Upper lobe of left lung (tissue), 6 donors: ENCODE measurements around the gene PTDSS2. TPM values are rescaled to one million over a fixed set of nuclear protein-coding genes. Genes with fewer than 3 reads are reported as not detected.

Experiments
- ATAC-seq, 2 donors: fragments of 200-7000 bp; cut with Tn5 transposase; one replicate each; pipeline ENCODE4 v1.9.1; 2022; ENCODE audit warnings: mild to moderate bottlenecking in 2 of 2, moderate library complexity in 2 of 2; ENCODE audit not compliant: low FRiP score in 2 of 2
- DNase-seq, 2 donors: peaks; one replicate each; pipeline ENCODE4 v3.0.0-alpha.2; 2019 to 2020
- H3K27ac ChIP-seq, 4 donors: fragments of 200-600 bp; sonication (generic); one replicate each; pipeline ENCODE4 v1.5.1; 2016 to 2019
- H3K27me3 ChIP-seq, 4 donors: fragments of 200-600 bp; sonication (generic); one replicate each; pipeline ENCODE4 v1.5.1; 2017 to 2019
- H3K36me3 ChIP-seq, 4 donors: fragments of 200-600 bp; sonication (generic); one replicate each; pipeline ENCODE4 v1.5.1; 2016 to 2019
- H3K4me1 ChIP-seq, 4 donors: fragments of 200-600 bp; sonication (generic); one replicate each; pipeline ENCODE4 v1.5.1; 2018 to 2019
- H3K4me3 ChIP-seq, 4 donors: fragments of 200-600 bp; sonication (generic); one replicate each; pipeline ENCODE4 v1.5.1; 2017 to 2019; ENCODE audit warnings: mild to moderate bottlenecking in 2 of 4, moderate library complexity in 1 of 4
- H3K9me3 ChIP-seq, 4 donors: fragments of 200-600 bp; sonication (generic); one replicate each; pipeline ENCODE4 v1.5.1; 2018 to 2019
- CTCF ChIP-seq, 6 experiments: fragments of 450-650 bp in 4 of 6; fragments of 200-600 bp in 2 of 6; sonication (generic) in 2 of 6; IDR thresholded peaks; one replicate each; pipeline ENCODE4 v1.5.1; 2016 to 2019; ENCODE audit warnings: antibody characterized with exemption in 6 of 6
- EP300 ChIP-seq, 4 donors: sonication (generic); formaldehyde crosslinking; IDR thresholded peaks; one replicate each; pipeline ENCODE4 v1.5.1; 2017; ENCODE audit warnings: antibody characterized with exemption in 4 of 4, control low read depth in 2 of 4
- POLR2A ChIP-seq, 4 donors: fragments of 450-650 bp; IDR thresholded peaks; one replicate each; pipeline ENCODE4 v1.5.1; 2016 to 2017; ENCODE audit warnings: antibody characterized with exemption in 4 of 4, mild to moderate bottlenecking in 2 of 4
- POLR2AphosphoS5 ChIP-seq, 2 donors: sonication (generic); formaldehyde crosslinking; IDR thresholded peaks; one replicate each; pipeline ENCODE4 v1.5.1; 2017; ENCODE audit warnings: antibody characterized with exemption in 2 of 2
- WGBS, 2 donors: methylation state at CpG; one replicate each; pipeline ENCODE4 v1.1.5; 2017 to 2018; 5-methylcytosine and 5-hydroxymethylcytosine counted together
- total RNA-seq, 6 donors: library from RNA; depleted of rRNA in 4 of 6; stranded (reverse); fragments of >200 nt in 4 of 6; gene quantifications; one replicate each; pipeline versions ENCODE4 v1.1.0 to v1.2.1, GENCODE V29; 2016 to 2021
- donor health status: DM: no; HTN: no; CAD: no; lungs with moderate emphysema.
- donor health status: DM: no; HTN: yes; CAD: no; lungs with severe emphysema.

The PTDSS2 gene
- total RNA-seq, 6 donors from 2014 or later: 29.6 to 188 (median 45.1) TPM

DNA sequence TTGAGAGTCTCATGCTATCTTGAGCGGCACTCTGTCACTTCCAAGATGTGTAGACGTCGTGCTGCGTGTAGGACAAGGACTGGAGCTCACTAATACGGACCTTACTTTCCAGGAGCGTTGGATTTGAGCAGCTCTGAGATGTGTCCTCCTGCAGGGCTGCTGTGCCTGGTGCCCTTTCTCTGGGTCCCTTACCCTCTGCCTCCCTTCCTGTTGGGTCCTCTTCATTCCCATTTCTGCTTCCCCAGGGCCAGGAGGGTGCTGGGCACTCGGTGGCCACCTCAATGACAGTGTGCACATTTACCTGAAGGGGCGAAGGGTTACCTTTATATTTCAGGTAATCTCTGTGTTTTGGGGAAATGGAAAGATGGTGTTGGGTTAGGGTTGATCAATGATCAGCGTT, 4.0 kb downstream of the PTDSS2 start:
- 93 to 96% methylated on average over 9 of the region's 9 CpGs for WGBS, 2 donors
- DNase-seq: no peak
- peaks cover 18 to 25% (median 20%) of the 10 kb centered on the region in 4 donors for H3K4me1 ChIP-seq
- H3K9me3 ChIP-seq: no peaks in the 10 kb centered on the region
- ATAC-seq: no peak
- H3K36me3 ChIP-seq: peaks cover 0 to 23% (median 14%) of the 10 kb centered on the region in 4 donors
- no peak overlapping the region for H3K27ac ChIP-seq
- no peaks in the 10 kb centered on the region for H3K27me3 ChIP-seq
- TF ChIP-seq POLR2AphosphoS5 (IDR thresholded peaks at IDR 0.05) (no peak), CTCF (IDR thresholded peaks at IDR 0.05) (no peak), POLR2A (IDR thresholded peaks at IDR 0.05) (no peak), EP300 (IDR thresholded peaks at IDR 0.05) (no peak)
- no peak overlapping the region for H3K4me3 ChIP-seq

GRCh38 chr11:454801-455565, 4.9 kb downstream of the PTDSS2 start:
- WGBS, 2 donors: 76 to 80% methylated on average over 7 to 14 of the region's 14 CpGs
- peaks cover 0 to 30% (median 14%) of the 10 kb centered on the region in 4 donors for H3K36me3 ChIP-seq
- H3K4me3 ChIP-seq: no peak overlapping the region
- H3K4me1 ChIP-seq: peaks cover 9 to 16% (median 12%) of the 10 kb centered on the region in 4 donors
- DNase-seq: no peak
- H3K9me3 ChIP-seq: no peaks in the 10 kb centered on the region
- TF ChIP-seq CTCF (IDR thresholded peaks at IDR 0.05) (no peak), POLR2A (IDR thresholded peaks at IDR 0.05) (no peak), EP300 (IDR thresholded peaks at IDR 0.05) (no peak), POLR2AphosphoS5 (IDR thresholded peaks at IDR 0.05) (no peak)
- H3K27me3 ChIP-seq: no peaks in the 10 kb centered on the region
- no peak overlapping the region for H3K27ac ChIP-seq
- no peak for ATAC-seq

DNA sequence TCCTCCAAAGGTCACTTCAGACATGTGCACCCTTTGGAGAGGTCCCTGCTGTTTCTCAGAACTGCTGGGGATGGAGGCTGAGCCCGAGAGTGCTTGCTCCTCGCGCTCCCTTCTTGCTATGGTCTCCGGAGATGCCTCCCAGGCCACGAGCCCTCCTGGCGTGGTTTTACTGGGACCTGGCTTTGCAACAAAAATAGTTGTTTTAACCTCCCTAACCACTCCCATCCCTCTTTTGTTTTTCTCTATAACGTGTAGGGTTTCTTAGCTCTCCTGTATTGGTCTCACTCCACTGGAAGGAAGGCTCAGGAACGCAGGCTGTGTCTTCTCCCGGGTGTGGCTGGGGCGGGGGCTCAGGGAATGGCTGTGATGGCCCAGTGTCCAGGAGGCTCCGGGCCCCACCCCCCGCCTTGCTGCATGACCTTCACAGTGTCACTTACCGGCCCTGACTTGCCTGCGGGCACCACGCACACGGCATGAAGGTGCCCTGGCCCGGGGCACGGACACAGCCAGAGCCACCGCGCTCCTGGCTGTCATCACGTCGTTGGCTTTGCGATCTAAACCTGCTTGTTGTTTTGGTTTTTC, 5.6 kb downstream of the PTDSS2 start:
- Histone ChIP-seq H3K9me3 (no peaks in the 10 kb centered on the region), H3K4me3 (no peak overlapping the region), H3K4me1 (peaks cover 9 to 16% (median 12%) of the 10 kb centered on the region in 4 donors), H3K27me3 (no peaks in the 10 kb centered on the region), H3K36me3 (peaks cover 0 to 37% (median 17%) of the 10 kb centered on the region in 4 donors), H3K27ac (no peak overlapping the region)
- ATAC-seq (no peak), DNase-seq (peak in 1 of 2 donors; percentile 70)
- TF ChIP-seq EP300 (IDR thresholded peaks at IDR 0.05): no peak
- no peak for TF ChIP-seq POLR2AphosphoS5 (IDR thresholded peaks at IDR 0.05)
- TF ChIP-seq CTCF (IDR thresholded peaks at IDR 0.05): no peak
- no peak for TF ChIP-seq POLR2A (IDR thresholded peaks at IDR 0.05)
- WGBS, 2 donors: 91 to 94% methylated on average over 23 of the region's 23 CpGs

- Histone ChIP-seq H3K4me1 (peaks cover 2 to 8% (median 5%) of the 10 kb centered on the region in 4 donors), H3K27me3 (no peaks in the 10 kb centered on the region), H3K9me3 (no peaks in the 10 kb centered on the region), H3K27ac (no peak overlapping the region), H3K4me3 (no peak overlapping the region), H3K36me3 (peaks cover 0 to 43% (median 22%) of the 10 kb centered on the region in 4 donors)
- DNase-seq (no peak), ATAC-seq (no peak)
- TF ChIP-seq EP300 (IDR thresholded peaks at IDR 0.05) (no peak), CTCF (IDR thresholded peaks at IDR 0.05) (no peak), POLR2AphosphoS5 (IDR thresholded peaks at IDR 0.05) (no peak), POLR2A (IDR thresholded peaks at IDR 0.05) (no peak)
- 63 to 78% methylated on average over 7 of the region's 7 CpGs for WGBS, 2 donors
Observed at GRCh38 chr11:456533-456932, 6.5 kb downstream of the PTDSS2 start.
